ENCODE data around the gene RAC2. TPM values are rescaled to one million over a fixed set of nuclear protein-coding genes. Genes with fewer than 3 reads are reported as not detected.
A peak's percentile ranks its signal among the peaks of the same experiment; 100 is the strongest.

Gene RAC2
- total and polyA plus RNA-seq, 9 of the 15 experiments (the other 6 are each of a cell fraction or from before 2014, with no cell fraction given), result 22.7 to 103 (median 43.3) TPM

DNA sequence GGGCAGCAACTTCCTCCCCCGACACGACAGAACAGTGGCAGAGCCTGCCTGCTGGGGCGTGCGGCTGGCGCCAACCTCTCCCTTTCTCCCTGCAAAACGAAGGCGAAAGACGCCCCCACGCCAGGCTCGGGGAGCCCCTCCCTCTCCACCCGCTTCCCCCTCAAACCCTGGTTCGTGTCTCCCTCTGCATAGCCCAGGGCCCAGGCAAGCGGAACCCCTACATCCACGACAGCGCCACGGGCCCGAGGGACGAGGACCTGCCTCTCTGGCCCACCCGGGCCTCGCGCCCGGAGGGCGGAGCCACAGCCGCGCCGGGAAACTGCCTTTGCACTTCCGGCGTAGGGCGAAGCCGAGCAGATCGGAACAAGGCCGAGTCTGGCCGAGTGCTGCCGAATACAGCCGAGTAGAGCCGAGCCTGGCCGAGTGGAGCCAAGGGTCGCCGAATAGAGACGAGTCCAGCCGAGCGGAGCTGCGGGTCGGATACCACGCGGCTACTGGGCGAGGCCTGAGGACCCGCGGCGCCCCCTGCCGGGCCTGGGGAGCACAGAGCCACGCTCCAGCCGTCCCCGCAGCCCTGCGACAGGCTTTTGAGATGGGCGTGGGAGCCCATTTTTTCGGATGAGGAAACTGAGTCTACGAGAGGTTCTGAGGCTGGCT is 44.8 kb downstream of the RAC2 start (continued):
- TF ChIP-seq, protein P1, sequence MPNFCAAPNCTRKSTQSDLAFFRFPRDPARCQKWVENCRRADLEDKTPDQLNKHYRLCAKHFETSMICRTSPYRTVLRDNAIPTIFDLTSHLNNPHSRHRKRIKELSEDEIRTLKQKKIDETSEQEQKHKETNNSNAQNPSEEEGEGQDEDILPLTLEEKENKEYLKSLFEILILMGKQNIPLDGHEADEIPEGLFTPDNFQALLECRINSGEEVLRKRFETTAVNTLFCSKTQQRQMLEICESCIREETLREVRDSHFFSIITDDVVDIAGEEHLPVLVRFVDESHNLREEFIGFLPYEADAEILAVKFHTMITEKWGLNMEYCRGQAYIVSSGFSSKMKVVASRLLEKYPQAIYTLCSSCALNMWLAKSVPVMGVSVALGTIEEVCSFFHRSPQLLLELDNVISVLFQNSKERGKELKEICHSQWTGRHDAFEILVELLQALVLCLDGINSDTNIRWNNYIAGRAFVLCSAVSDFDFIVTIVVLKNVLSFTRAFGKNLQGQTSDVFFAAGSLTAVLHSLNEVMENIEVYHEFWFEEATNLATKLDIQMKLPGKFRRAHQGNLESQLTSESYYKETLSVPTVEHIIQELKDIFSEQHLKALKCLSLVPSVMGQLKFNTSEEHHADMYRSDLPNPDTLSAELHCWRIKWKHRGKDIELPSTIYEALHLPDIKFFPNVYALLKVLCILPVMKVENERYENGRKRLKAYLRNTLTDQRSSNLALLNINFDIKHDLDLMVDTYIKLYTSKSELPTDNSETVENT (CRISPR knock-in tag; IDR thresholded peaks at IDR 0.05), result peak; percentile 46; the same call in 1 of the 2 replicates
- TF ChIP-seq, protein P2, sequence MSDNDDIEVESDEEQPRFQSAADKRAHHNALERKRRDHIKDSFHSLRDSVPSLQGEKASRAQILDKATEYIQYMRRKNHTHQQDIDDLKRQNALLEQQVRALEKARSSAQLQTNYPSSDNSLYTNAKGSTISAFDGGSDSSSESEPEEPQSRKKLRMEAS (CRISPR knock-in tag; IDR thresholded peaks at IDR 0.05), result peak; percentile 99
- TF ChIP-seq, protein P3, sequence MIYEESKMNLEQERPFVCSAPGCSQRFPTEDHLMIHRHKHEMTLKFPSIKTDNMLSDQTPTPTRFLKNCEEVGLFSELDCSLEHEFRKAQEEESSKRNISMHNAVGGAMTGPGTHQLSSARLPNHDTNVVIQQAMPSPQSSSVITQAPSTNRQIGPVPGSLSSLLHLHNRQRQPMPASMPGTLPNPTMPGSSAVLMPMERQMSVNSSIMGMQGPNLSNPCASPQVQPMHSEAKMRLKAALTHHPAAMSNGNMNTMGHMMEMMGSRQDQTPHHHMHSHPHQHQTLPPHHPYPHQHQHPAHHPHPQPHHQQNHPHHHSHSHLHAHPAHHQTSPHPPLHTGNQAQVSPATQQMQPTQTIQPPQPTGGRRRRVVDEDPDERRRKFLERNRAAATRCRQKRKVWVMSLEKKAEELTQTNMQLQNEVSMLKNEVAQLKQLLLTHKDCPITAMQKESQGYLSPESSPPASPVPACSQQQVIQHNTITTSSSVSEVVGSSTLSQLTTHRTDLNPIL (CRISPR knock-in tag; IDR thresholded peaks at IDR 0.05), result no peak
- TF ChIP-seq NCOA4 (IDR thresholded peaks at IDR 0.05; ENCODE audit: partially characterized antibody) (no peak), CHCHD3 (CRISPR knock-in tag; IDR thresholded peaks at IDR 0.05) (peak; percentile 72; the same call in 1 of the 2 replicates), EP400 (IDR thresholded peaks at IDR 0.05) (peak; percentile 86), TFAM (CRISPR knock-in tag; conservative IDR thresholded peaks at IDR 0.05) (no peak), MTA3 (IDR thresholded peaks at IDR 0.05; ENCODE audit: borderline replicate concordance) (0 out of 2 replicates have a peak, but pooled peaks have one; percentile 67), KDM5B (IDR thresholded peaks at IDR 0.05; ENCODE audit: insufficient replicate concordance, low read depth, low read length) (peak; percentile 97)
- TF ChIP-seq, protein P4, sequence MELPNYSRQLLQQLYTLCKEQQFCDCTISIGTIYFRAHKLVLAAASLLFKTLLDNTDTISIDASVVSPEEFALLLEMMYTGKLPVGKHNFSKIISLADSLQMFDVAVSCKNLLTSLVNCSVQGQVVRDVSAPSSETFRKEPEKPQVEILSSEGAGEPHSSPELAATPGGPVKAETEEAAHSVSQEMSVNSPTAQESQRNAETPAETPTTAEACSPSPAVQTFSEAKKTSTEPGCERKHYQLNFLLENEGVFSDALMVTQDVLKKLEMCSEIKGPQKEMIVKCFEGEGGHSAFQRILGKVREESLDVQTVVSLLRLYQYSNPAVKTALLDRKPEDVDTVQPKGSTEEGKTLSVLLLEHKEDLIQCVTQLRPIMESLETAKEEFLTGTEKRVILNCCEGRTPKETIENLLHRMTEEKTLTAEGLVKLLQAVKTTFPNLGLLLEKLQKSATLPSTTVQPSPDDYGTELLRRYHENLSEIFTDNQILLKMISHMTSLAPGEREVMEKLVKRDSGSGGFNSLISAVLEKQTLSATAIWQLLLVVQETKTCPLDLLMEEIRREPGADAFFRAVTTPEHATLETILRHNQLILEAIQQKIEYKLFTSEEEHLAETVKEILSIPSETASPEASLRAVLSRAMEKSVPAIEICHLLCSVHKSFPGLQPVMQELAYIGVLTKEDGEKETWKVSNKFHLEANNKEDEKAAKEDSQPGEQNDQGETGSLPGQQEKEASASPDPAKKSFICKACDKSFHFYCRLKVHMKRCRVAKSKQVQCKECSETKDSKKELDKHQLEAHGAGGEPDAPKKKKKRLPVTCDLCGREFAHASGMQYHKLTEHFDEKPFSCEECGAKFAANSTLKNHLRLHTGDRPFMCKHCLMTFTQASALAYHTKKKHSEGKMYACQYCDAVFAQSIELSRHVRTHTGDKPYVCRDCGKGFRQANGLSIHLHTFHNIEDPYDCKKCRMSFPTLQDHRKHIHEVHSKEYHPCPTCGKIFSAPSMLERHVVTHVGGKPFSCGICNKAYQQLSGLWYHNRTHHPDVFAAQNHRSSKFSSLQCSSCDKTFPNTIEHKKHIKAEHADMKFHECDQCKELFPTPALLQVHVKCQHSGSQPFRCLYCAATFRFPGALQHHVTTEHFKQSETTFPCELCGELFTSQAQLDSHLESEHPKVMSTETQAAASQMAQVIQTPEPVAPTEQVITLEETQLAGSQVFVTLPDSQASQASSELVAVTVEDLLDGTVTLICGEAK (IDR thresholded peaks at IDR 0.05), result peak; percentile 77
- TF ChIP-seq, protein P4 (CRISPR knock-in tag; IDR thresholded peaks at IDR 0.05), result no peak
- TF ChIP-seq, protein P5, sequence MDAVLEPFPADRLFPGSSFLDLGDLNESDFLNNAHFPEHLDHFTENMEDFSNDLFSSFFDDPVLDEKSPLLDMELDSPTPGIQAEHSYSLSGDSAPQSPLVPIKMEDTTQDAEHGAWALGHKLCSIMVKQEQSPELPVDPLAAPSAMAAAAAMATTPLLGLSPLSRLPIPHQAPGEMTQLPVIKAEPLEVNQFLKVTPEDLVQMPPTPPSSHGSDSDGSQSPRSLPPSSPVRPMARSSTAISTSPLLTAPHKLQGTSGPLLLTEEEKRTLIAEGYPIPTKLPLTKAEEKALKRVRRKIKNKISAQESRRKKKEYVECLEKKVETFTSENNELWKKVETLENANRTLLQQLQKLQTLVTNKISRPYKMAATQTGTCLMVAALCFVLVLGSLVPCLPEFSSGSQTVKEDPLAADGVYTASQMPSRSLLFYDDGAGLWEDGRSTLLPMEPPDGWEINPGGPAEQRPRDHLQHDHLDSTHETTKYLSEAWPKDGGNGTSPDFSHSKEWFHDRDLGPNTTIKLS (IDR thresholded peaks at IDR 0.05; ENCODE audit: borderline replicate concordance, low read depth), result peak; percentile 66; the same call in 1 of the 2 replicates

Data from K562 (cell line).